Bronchial epithelial cell (primary cell): Measurements from ENCODE around the gene YY1AP1. TPM values are rescaled to one million over a fixed set of nuclear protein-coding genes. Genes with fewer than 3 reads are reported as not detected.
A peak's percentile ranks its signal among the peaks of the same experiment; 100 is the strongest.

Experiments
- DNase-seq: peaks from one replicate; pipeline ENCODE4 v3.0.0-alpha.2; 2010; ENCODE audit warnings: low read depth
- FAIRE-seq: peaks from 2 replicates; lab custom pipeline; 2011; peaks lifted over from hg19 to GRCh38; lab: Jason Lieb, UNC
- H3K27me3 ChIP-seq: 2 replicates; pipeline ENCODE4 v1.5.1; 2011; ENCODE audit warnings: low read length; ENCODE audit not compliant: control insufficient read depth, insufficient read depth
- H3K36me3 ChIP-seq: 2 replicates; pipeline ENCODE4 v1.5.1; 2011; ENCODE audit warnings: low read length; ENCODE audit not compliant: control insufficient read depth, insufficient read depth
- H3K4me3 ChIP-seq: 2 replicates; pipeline ENCODE4 v1.5.1; 2011; ENCODE audit warnings: mild to moderate bottlenecking, low read depth, low read length, control low read depth
- CTCF ChIP-seq: IDR thresholded peaks from 2 replicates; pipeline ENCODE4 v1.5.1; 2011; ENCODE audit warnings: mild to moderate bottlenecking, moderate library complexity, low read length, control low read depth, inconsistent platforms; ENCODE audit not compliant: insufficient read depth, severe bottlenecking
- total RNA-seq: library from RNA; depleted of rRNA; stranded (reverse); fragments of >200 nt; gene quantifications from 2 replicates; pipeline ENCODE4 v1.2.1, GENCODE V29; 2014

YY1AP1 gene
- total RNA-seq, 1 donor from 2014 or later = 24.0 TPM

GRCh38 chr1:155609515-155610256 lies 78.9 kb downstream of the YY1AP1 start, which contains the start of gene MSTO1:
MSTO1 (plus strand) TSS chr1:155610218; CDS start chr1:155610249, 31 bp downstream.
- TF ChIP-seq CTCF = no peak
- Histone ChIP-seq H3K4me3 (peak within 1 kb of the TSS; percentile 73), H3K36me3 (peaks cover 4% of the 10 kb centered on the region), H3K27me3 (no peaks in the 10 kb centered on the region)
- FAIRE-seq (no peak), DNase-seq (peak; percentile 93)

Other genes with a start within 250 kb of the YY1AP1 start
- 15.0 and 23.3 TPM in 2 replicates for gene ASH1L, start 126.0 kb downstream of the YY1AP1 start, total RNA-seq
- gene MSTO1, start 78.6 kb downstream of the YY1AP1 start, total RNA-seq = 39.3 and 69.0 TPM in 2 replicates
- gene DAP3, start 317 bp upstream of the YY1AP1 start, total RNA-seq = 53.6 and 71.1 TPM in 2 replicates
- gene GON4L, start 168.4 kb upstream of the YY1AP1 start, total RNA-seq = 20.1 and 20.5 TPM in 2 replicates
- gene SYT11, start 170.8 kb upstream of the YY1AP1 start, total RNA-seq = 0.26 and 0.77 TPM in 2 replicates
- gene RIT1, start 222.6 kb upstream of the YY1AP1 start, total RNA-seq = 49.8 and 66.6 TPM in 2 replicates
- 20.3 and 30.3 TPM in 2 replicates for gene KHDC4, start 245.6 kb upstream of the YY1AP1 start, total RNA-seq